NCI-H2107 treated with DMSO at 0.1 percent for 48 hours (cell line): ENCODE measurements around the gene GFOD2.
"Not testable (repeated sequence)": the region's sequence is repeated elsewhere in the genome, so short reads cannot be mapped to it uniquely, and the experiment has no call there.

Experiments used
- DNase-seq: peaks from one replicate; lab custom pipeline; 2025; ENCODE audit not compliant: unreplicated experiment; lab: John Stamatoyannopoulos, UW

The GFOD2 gene, protein sequence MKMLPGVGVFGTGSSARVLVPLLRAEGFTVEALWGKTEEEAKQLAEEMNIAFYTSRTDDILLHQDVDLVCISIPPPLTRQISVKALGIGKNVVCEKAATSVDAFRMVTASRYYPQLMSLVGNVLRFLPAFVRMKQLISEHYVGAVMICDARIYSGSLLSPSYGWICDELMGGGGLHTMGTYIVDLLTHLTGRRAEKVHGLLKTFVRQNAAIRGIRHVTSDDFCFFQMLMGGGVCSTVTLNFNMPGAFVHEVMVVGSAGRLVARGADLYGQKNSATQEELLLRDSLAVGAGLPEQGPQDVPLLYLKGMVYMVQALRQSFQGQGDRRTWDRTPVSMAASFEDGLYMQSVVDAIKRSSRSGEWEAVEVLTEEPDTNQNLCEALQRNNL

DNA sequence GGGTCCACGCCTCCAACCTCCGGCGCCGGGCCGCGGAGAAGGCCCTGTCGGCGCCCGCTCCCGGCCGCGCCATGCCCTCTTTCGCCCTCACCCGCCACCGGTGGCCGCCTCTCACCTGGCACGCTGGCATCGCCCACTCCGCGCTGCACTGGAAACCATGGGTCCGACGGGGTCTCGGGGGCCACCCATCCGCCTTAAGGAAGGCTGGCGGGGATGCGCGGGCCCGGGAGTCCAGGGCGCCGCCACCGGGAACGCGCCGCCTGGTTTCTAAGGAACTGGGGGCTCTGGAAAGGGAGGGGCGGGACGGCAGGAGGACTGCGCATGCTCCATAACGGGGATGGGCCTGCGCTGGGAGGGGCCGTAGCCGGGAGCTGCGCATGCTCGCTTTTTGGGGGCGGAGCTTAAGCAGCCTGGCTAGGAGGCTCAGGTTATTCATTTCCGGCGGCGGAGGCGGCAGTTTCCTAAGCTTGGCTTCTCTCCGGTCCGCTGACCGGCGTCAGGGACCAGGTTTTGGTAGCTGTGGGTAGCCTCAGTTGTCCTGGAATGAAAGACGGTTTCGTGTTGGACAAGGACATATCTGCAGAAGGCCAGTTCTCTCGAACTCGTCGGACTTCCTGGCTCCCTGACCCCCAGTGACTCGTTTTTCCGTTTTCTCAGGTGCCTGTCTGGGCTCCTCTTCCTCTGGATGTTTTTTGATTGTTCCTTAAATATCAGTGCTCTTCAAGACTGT, at the start of gene GFOD2:
TSS of gene GFOD2 (minus strand) at position 269 of the 730 bp plus-strand sequence. CDS start 33,601 bp downstream, outside the sequence.
- peak; percentile 88 for DNase-seq

DNA sequence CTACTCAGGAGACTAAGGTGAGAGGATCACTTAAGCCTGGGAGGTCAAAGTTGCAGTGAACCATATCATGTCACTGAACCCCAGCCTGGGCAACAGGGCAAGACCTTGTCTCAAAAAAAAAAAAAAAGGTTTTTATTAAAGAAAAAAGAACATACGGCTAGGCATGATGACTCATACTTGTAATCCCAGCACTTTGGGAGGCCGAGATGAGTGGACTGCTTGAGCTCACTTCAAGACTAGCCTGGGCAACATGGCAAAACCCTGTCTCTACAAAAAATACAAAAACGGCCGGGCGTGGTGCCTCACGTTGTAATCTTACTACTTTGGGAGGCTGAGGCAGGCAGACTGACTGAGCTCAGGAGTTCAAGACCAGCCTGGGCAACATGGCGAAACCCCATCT, 48.8 kb upstream of the GFOD2 start:
- no peak for DNase-seq

DNA sequence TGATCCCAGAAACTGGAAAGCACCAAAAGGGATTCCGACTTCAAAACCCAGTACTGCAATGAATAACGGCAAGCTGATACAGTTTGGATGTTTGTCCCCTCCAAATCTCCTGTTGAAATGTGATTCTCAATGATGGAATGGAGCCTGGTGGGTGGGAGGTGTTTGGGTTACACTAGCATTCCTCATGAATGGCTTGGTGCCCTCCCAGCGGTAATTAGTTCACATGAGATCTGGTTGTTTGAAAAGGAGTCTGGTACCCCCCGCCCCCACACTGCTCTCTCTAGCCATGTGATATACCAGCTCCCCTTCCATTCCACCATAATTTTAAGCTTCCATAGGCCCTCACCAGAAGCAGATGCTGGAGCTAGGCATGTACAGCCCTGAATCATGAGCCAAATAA, 47.2 kb upstream of the GFOD2 start:
- DNase-seq = no peak

DNA sequence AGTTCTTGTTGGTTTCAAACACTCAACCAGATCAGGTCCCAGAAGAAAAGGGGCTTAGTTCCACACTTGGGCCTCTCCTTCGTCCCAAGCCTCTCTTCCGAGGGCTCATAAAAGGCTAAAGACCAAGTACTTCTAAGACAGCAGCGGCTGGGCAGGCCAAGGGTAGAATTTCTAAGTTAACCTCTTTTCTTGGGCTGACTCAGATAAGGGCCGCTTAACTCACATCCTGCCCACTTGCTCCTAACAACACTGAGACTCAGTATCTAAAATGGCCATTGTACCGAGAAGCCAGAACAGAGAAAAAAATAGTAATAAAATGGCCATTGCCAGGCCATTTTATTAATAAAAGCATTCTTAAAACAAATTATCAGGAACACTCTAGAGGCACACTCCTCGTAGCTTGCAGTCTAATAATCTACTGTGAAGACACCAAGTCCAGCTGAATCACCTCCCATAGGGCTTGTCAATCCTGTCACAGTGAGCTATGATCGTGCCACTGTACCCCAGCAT, 45.1 kb upstream of the GFOD2 start:
- DNase-seq = no peak

DNA sequence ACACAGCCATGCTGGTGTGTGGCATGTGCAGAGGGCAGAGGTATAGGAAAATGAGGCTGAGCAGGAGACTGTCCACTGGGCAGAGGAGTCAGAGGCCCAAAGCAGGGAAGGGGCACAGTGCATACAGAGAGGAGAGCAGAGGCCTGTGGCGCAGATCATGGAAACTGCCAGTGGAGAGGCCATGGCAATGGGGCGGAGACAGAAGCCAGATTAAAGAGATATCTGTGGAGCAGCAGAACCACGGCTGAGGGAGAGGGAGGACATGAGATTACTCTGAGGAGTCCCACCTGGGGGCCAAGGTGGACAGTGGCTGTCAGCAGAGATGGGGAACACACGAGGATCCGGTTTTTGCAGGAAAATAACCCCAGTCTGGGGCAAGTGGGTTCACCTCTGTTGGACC, 44.0 kb upstream of the GFOD2 start:
- DNase-seq = no peak

DNA sequence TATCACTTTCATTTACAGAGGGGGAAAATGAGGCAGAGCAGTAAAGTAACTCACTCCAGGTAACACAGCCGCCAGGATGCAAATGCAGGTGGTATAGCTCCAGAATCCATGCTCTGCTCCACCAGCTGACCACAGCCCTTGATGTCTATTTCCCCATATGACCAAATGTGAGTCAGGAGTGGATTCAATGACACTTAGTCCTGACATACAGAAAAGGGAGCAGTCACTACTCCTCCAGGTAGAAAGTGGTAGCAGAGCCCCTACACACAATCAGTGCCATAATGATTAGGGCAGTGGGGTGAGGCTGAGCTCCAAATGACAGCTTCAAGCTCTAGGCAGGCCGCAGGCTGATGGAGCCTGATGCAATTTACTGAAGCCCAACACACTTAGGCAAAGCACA, 43.3 kb upstream of the GFOD2 start:
- no peak for DNase-seq

DNA sequence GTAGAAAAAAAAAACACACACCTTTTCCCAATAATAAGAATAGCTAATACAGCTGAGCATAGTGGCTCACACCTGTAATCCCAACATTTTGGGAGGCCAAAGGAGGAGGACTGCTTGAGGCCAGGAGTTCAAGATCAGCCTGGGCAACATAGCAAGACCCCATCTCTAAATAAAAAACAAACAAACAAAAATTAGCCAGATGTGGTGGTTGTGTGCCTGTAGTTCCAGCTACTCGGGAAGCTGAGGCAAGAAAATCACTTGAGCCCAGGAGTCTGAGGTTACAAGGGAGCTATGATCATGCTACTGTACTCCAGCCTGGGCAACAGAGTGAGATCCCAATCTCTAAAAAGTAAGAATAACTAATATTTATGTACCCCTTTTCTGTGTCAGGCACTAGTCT, 42.8 kb upstream of the GFOD2 start:
- no peak for DNase-seq

DNA sequence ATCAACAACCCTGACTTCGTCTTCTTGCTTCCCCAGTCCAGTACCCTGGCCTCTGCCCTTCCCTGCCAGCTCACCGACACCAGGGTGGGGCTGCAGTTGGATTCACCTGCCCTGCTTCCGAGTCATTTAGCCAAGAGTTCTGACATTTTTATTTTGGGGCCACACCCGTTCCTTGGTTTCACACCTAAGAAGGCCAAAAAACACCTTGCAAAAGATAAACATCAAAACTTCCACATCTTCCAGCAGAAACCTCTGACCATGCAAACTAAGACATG, 41.8 kb upstream of the GFOD2 start:
- no peak for DNase-seq

DNA sequence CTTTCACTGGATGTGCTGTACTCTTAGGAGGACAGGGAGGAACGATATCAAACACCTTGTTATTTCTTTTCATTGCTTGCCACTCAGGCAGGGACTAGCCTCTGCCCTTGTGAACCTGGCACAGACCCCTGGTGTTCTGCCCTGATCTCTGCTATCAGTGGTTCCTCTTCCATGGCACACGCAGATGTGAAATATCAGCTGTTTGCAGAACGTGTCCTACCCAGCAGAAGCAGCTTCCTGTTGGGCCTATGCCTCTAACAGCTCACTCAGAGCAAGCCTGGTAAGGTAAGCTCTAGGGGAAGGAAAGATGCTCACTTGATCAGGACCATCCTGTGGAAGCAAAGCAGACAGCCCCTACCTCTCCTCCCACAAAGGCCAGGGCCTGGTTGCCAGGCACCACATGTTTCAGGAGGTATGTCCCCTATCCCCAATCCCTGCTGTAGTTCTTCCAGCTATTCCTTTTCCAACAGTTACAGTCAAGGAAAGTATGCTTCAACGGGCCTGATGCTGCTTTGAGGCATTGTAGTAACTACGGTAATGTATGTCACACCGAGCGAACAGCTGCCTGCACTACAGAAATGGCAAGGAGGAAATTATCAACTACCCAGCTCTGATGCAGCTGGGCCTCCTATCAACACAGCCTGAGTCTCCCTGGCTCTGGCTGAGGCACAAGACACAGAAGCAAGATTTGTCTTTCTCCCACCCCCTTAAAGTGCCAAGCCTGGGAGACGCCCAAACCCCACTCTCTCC, 41.3 kb upstream of the GFOD2 start:
- DNase-seq = no peak

DNA sequence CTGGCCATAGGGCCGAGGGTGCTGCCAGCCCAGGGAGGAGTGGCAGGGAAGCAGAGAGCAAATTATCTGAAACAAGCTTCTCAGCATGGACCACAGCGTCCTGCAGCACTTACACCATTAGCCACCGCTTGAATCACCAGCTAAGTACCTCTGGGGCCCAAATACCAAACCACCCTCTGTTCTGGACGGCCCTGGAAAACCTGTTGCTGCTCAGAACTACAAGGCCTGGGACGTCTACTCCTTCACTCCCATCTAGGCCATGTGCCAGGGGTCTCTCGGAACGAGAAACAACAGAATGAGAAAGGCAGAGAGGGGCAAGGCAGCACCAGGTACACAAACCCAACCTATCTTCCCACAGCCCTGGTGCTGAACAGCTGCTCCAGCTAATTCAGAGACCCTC, 39.9 kb upstream of the GFOD2 start:
- DNase-seq = no peak

DNA sequence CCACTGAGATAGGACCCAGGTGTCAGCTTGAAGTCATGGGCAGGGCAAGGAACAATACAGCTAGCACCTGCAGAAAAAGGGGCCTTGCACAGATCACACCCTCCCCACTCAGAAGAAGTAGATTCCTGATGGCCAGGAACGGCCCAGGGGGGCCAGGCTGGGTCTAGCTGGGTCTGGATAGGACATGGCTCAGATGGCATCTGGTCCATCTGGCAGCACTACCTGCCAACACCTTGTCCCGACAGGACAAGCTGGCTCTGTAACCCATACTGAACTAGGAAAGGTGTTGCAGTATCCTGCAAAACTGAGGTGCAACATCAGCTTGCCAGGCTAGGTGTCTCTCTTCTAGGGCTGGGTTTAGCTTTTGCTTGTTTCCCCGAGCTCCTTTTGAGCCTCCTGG, 38.9 kb upstream of the GFOD2 start:
- DNase-seq = no peak

DNA sequence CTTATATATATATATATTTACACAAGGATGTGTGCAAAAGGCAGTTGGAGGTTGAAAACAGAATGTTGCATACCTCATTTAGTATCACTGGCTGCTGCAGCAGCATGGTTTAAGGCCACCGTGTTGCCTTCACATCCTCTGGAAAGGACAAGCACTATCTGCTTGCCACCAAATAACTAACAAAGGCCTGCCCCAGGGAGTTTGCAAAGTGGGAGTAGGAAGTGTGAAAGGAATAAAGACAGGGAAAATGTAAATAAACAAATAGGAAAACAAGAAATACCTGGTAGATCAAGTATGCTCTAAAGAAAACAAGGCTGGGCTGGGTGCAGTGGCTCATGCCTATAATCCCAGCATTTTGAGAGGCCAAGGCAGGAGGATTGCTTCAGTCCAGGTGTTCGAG, 33.5 kb upstream of the GFOD2 start:
- no peak for DNase-seq

DNA sequence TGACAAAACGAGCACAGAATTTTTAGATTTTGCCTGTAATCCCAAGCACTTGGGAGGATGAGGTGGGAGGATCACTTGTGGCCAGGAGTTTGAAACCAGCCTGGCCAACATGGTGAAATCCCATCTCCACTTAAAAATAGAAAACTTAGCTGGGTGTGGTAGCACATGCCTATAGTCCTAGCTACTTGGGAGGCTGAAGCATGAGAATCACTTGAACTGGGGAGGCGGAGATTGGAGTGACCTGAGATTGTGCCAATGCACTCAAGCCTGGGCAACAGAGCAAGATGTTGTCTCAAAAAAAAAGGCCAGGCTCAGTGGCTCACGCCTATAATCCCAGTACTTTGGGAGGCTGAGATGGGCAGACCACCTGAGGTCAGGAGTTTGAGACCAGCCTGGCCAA, 32.2 kb upstream of the GFOD2 start:
- not testable (repeated sequence) for DNase-seq

DNA sequence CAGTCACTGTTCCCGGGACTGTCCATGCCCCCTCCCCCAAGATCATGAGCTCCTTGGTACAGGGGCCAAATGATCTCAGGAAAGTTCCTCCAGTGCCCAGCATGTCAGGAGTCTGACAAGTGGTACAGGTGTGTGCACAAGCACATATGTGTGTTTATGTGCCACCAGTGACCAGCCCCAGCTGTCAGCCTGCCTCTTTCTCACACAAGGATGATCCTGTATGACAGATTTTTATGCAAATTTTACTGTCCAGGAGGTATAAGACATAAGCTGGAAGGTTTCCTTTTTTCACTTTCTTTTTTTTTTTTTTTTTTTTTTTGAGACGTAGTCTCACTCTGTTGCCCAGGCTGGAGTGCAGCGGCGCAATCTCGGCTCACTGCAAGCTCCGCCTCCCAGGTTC, 31.4 kb upstream of the GFOD2 start:
- DNase-seq = no peak

DNA sequence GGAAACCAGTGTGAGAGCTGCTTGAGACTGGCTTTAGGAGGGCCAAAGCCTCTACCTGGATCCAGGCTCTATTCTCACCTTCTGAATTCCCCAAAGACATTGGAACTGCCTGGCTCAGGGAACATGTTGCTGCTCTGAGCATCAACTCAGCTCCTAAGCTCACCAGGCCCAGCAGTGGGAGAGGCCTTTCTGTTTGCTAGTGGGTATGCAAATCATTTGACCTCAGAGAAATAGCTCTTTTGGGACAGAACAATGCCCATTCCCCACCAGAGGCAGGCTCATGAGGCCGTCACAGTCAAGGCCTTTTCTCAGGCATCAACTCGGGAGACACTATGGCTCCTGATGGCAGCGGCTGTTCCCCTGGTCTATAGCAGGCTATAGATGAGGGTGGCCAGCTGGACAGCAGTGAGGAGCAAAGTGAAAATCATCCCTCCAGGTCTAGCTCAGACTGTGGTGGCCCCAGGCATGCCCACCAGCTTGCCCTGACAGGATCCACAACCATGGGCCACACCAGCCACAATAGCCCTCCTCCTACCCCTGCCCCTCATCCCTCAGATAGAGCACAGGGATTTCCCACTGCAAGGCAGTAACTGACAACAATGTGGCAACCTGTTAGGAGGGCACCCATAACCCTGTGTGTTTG, 30.4 kb upstream of the GFOD2 start:
- no peak for DNase-seq

DNA sequence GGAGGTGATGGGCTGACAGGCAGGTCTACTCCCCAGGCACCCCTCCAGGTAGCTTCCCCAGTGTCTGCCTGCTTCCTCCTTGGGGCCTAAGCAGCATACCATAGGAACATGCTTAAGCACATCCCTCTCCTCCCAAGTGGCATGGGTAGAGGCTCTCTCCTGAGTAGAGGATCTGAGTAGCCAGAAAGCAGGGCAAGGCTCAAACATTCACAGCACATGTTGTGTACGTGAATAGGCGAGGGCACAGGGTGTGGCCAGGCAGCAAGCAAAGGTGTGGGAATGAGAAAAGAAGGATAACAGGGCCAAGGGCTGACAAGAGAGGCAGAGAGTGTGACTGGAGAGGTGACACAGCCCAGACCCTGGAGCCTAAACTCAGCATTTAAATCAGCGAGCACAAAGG, 29.7 kb upstream of the GFOD2 start:
- DNase-seq = no peak

DNA sequence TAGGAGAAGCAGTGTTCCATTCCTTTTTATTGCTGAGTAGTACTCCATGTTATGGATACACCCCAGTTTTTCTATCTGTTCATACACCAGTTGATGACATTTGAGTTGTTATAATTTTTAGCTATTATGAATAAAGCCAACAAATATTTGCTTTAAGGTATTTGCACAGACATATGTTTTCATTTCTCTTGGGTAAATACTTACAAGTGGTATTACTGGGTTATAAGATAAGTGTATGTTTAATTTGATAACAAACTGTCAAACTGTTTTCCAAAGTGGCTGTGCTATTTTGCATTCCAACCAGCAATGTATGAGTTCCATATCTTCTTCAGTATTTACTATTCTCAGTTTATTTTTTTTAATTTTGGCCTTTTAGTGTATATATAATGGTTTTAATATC, 27.7 kb upstream of the GFOD2 start:
- no peak for DNase-seq

DNA sequence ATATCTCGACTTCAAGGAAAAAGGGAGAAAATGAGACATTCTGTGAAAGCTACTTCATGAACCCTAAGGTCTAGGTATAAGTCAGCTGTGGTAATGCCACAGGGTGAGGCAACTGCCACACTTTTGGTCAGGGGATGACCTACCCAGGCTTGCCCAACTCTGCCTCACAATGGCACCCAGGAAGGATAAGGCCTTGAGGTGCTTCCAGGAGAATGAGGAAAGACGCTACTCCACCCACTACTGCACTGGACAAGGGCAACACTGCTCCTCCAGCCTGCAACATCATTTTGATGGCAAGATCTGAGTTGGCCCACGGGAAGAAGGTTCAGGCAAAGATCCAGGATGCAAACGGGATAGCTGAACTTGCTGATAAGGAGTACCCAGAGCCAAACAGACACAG, 22.0 kb upstream of the GFOD2 start:
- DNase-seq = no peak

DNA sequence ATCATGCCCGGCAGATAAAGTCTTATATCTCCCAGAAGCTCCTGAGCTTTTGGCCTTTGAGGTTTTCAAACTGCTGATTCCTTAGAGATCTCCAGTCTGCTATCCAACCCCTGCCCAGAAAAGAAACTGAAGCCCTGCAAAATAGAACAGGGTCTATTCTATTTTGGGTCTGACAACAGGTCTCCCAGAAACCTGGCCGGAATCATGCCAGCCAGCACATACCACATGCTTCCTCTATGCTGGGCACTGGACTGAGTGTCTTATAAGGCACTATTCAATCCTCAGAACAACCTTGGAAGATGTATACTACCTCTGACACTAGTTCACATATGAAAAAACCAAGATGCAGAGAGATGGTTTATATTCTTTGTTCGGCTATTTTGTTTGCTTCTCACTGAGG, 21.3 kb upstream of the GFOD2 start:
- DNase-seq = no peak

DNA sequence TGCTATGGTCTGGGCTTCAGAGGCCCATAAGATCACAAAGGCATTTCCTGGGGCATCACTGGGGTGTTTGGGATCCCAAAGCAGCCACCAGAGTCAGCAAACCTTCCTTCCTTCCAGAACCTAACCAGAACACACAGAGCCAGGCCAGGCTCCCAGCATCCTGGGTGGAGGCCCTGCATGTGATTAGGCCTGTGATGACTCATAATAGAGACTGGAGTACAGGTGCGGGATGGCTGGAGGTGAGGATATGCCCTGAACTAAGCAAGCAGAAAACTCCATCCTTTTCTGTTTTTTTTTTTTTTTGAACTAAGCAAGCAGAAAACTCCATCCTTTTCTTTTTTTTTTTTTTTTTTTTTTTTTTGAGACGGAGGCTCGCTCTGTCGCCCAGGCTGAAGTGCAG, 17.7 kb upstream of the GFOD2 start:
- DNase-seq = no peak

DNA sequence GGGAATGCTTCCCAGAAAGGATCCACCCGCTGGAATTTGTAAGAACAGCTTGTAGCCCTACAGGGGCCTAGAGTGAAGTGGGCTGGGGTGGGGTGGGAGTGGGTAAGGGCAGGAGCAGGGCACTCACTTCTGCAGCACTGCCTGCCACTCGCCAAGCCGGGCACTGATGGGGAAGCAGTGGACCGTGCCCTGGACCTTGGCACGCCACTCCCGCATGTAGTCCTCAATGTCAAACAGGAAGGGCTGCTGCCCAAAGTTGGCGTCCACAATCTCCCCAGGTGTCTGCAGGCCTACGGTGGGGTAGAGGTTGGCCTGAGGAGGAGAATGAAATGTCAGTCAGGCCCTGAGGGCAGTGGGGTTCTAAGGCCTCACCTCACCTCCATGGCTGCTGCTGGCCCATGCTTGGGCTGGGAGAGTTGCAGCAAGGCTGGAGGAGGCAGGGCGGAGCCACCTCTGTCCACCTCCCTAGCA, 15.7 kb upstream of the GFOD2 start:
- DNase-seq = no peak
